Activated naive CD4-positive, alpha-beta T cell treated with anti-CD3 and anti-CD28 coated beads, Interleukin-2, amount 50 U/mL, for 24 hours (primary cell): ENCODE results near the gene TET2.
A peak's percentile ranks its signal among the peaks of the same experiment; 100 is the strongest.
"Not testable (repeated sequence)": the region's sequence is repeated elsewhere in the genome, so short reads cannot be mapped to it uniquely, and the experiment has no call there.

ENCODE experiments used
- H3K27ac Mint-ChIP-seq: one replicate; pipeline ENCODE4 v1.8.0; 2021; ENCODE audit warnings: mild to moderate bottlenecking, mixed read lengths
- H3K27me3 Mint-ChIP-seq: one replicate; pipeline ENCODE4 v1.8.0; 2021; ENCODE audit warnings: mixed read lengths
- H3K36me3 Mint-ChIP-seq: one replicate; pipeline ENCODE4 v1.8.0; 2021; ENCODE audit warnings: mixed read lengths
- H3K4me1 Mint-ChIP-seq: one replicate; pipeline ENCODE4 v1.8.0; 2021; ENCODE audit warnings: mixed read lengths
- H3K4me3 Mint-ChIP-seq: one replicate; pipeline ENCODE4 v1.8.0; 2021; ENCODE audit warnings: mild to moderate bottlenecking, mixed read lengths
- H3K9me3 Mint-ChIP-seq: one replicate; pipeline ENCODE4 v1.8.0; 2021; ENCODE audit warnings: mixed read lengths

The TET2 gene

GRCh38 chr4:105274504-105274903 is 127.8 kb downstream of the TET2 start:
- peaks cover 46% of the 10 kb centered on the region for H3K36me3 Mint-ChIP-seq
- H3K27me3 Mint-ChIP-seq: no peaks in the 10 kb centered on the region
- no peaks in the 10 kb centered on the region for H3K9me3 Mint-ChIP-seq
- H3K27ac Mint-ChIP-seq: no peak overlapping the region
- no peak overlapping the region for H3K4me3 Mint-ChIP-seq
- H3K4me1 Mint-ChIP-seq: peaks cover 53% of the 10 kb centered on the region

DNA sequence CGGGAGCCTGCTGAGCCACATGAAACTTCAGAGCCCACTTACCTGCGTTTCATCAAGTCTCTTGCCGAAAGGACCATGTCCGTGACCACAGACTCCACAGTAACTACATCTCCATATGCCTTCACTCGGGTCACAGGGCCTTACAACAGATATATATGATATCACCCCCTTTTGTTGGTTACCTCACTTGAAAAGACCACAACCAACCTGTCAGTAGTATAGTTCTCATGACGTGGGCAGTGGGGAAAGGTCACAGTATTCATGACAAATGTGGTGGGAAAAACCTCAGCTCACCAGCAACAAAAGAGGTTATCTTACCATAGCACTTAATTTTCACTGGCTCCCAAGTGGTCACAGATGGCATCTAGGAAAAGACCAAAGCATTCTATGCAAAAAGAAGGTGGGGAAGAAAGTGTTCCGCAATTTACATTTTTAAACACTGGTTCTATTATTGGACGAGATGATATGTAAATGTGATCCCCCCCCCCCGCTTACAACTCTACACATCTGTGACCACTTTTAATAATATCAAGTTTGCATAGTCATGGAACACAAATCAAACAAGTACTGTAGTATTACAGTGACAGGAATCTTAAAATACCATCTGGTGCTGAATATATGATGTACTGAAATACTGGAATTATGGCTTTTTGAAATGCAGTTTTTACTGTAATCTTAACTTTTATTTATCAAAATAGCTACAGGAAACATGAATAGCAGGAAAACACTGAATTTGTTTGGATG is 129.9 kb downstream of the TET2 start:
- Mint-ChIP-seq H3K9me3 (no peaks in the 10 kb centered on the region), H3K27ac (no peak overlapping the region), H3K4me1 (peaks cover 43% of the 10 kb centered on the region), H3K27me3 (no peaks in the 10 kb centered on the region), H3K36me3 (peaks cover 33% of the 10 kb centered on the region), H3K4me3 (no peak overlapping the region)

DNA sequence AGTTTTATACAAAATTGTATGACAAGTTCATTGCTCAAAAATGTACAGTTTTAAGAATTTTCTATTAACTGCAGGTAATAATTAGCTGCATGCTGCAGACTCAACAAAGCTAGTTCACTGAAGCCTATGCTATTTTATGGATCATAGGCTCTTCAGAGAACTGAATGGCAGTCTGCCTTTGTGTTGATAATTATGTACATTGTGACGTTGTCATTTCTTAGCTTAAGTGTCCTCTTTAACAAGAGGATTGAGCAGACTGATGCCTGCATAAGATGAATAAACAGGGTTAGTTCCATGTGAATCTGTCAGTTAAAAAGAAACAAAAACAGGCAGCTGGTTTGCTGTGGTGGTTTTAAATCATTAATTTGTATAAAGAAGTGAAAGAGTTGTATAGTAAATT is 131.0 kb downstream of the TET2 start:
- H3K27me3 Mint-ChIP-seq: no peaks in the 10 kb centered on the region
- peaks cover 35% of the 10 kb centered on the region for H3K4me1 Mint-ChIP-seq
- H3K36me3 Mint-ChIP-seq: peaks cover 24% of the 10 kb centered on the region
- H3K4me3 Mint-ChIP-seq: no peak overlapping the region
- H3K27ac Mint-ChIP-seq: no peak overlapping the region
- H3K9me3 Mint-ChIP-seq: no peaks in the 10 kb centered on the region

DNA sequence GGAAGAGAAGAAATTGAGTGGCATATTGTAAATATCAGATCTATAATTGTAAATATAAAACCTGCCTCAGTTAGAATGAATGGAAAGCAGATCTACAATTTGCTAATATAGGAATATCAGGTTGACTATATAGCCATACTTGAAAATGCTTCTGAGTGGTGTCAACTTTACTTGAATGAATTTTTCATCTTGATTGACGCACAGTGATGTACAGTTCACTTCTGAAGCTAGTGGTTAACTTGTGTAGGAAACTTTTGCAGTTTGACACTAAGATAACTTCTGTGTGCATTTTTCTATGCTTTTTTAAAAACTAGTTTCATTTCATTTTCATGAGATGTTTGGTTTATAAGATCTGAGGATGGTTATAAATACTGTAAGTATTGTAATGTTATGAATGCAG is 132.6 kb downstream of the TET2 start:
- Mint-ChIP-seq H3K27ac (peak overlapping the region; percentile 20), H3K4me3 (no peak overlapping the region), H3K36me3 (peaks cover 17% of the 10 kb centered on the region)

DNA sequence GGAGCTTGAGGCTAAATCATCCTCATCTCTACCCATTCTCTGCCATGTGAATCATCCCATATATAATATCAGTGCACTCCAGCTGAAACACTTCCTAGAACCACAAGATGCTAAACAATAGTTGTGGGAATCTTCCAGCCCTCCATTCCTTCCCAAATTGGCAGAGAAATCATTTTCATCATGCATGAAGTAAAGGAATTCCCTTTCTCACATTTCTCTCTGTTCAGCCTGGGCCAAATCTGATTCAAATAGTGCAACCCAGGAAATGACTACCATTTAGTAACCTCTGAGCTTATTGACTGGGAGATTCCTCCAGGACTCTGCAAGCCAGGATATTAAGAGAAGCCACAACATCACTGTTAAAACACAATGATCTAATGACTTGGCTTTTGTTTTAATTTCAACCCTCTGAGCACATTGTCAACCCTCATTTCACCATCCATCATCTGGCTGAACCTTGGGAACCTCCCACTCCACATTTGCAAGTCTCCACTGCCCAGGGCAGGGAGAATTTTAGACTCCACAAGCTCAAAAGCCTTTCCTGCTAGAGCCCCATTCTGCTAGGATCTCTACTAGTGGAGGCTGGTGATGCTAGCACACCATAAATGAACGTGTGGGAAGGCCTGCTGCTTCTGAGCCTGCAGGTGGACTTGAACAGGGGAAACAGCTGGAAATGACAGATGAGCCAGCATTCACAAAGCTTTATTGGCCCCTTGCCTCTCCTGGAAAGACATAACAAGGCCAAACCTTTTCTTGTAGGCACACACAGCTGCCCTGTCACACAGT is 133.9 kb downstream of the TET2 start:
- peaks cover 21% of the 10 kb centered on the region for H3K4me1 Mint-ChIP-seq
- H3K27me3 Mint-ChIP-seq: no peaks in the 10 kb centered on the region

More for the DNA sequence above, 132.6 kb downstream of the TET2 start:
- H3K4me1 Mint-ChIP-seq: peaks cover 24% of the 10 kb centered on the region
- no peaks in the 10 kb centered on the region for H3K27me3 Mint-ChIP-seq
- no peaks in the 10 kb centered on the region for H3K9me3 Mint-ChIP-seq

DNA sequence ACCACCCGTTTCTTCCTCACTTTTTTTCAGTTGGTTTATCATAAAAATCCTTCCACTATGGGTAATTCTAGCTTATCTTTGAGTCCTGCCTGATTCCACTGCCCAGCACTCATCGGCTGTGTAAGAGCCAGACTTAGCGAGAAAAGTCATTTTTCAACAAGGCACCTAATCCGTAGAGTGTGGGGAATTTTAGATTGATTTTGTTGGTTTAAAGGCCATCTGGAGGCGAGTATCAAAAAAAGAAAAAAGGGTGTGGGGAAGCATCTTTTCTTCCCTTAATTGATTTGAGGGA is 134.4 kb downstream of the TET2 start:
- Mint-ChIP-seq H3K27ac (peak overlapping the region; percentile 32), H3K4me3 (no peak overlapping the region), H3K36me3 (peaks cover 6% of the 10 kb centered on the region), H3K27me3 (no peaks in the 10 kb centered on the region), H3K9me3 (no peaks in the 10 kb centered on the region), H3K4me1 (peaks cover 21% of the 10 kb centered on the region)

More for the DNA sequence above, 133.9 kb downstream of the TET2 start:
- Mint-ChIP-seq H3K36me3 (peaks cover 8% of the 10 kb centered on the region), H3K9me3 (no peaks in the 10 kb centered on the region), H3K27ac (peak overlapping the region; percentile 76), H3K4me3 (no peak overlapping the region)

GRCh38 chr4:105282489-105282888 is 135.8 kb downstream of the TET2 start:
- Mint-ChIP-seq H3K27me3 (no peaks in the 10 kb centered on the region), H3K36me3 (peaks cover 2% of the 10 kb centered on the region), H3K4me3 (no peak overlapping the region), H3K9me3 (no peaks in the 10 kb centered on the region), H3K27ac (no peak overlapping the region), H3K4me1 (peaks cover 14% of the 10 kb centered on the region)

- Mint-ChIP-seq H3K27ac (no peak overlapping the region), H3K4me1 (peaks cover 8% of the 10 kb centered on the region), H3K27me3 (no peaks in the 10 kb centered on the region), H3K4me3 (no peak overlapping the region), H3K9me3 (no peaks in the 10 kb centered on the region), H3K36me3 (peaks cover 2% of the 10 kb centered on the region)
Measured at GRCh38 chr4:105283501-105283900, 136.8 kb downstream of the TET2 start.

DNA sequence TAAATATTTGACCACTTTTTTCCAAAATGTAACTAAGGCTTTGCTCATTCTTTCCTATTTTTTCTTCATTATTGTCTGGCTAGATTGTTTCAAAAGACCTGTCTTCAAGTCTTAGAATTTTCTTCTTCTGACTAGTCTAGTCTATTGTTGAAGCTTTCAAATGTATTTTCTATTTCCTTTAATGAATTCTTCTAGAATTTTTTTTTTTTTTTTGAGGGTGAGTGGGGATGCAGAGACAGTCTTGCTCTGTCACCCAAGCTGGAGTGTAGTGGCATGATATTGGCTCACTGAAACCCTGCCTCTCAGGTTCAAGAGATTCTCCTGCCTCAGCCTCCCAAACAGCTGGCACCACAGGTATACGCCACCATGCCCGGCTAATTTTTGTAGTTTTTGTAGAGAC is 141.4 kb downstream of the TET2 start:
- Mint-ChIP-seq H3K4me3 (no peak overlapping the region), H3K4me1 (no peaks in the 10 kb centered on the region), H3K27me3 (no peaks in the 10 kb centered on the region), H3K27ac (no peak overlapping the region), H3K9me3 (no peaks in the 10 kb centered on the region), H3K36me3 (peaks cover 2% of the 10 kb centered on the region)

GRCh38 chr4:105291925-105292324 is 145.2 kb downstream of the TET2 start:
- Mint-ChIP-seq H3K9me3 (no peaks in the 10 kb centered on the region), H3K27ac (no peak overlapping the region), H3K4me3 (no peak overlapping the region), H3K4me1 (no peaks in the 10 kb centered on the region), H3K36me3 (peaks cover 3% of the 10 kb centered on the region), H3K27me3 (no peaks in the 10 kb centered on the region)

GRCh38 chr4:105293360-105293759 is 146.7 kb downstream of the TET2 start:
- Mint-ChIP-seq H3K4me3 (no peak overlapping the region), H3K27ac (no peak overlapping the region), H3K27me3 (no peaks in the 10 kb centered on the region), H3K9me3 (peaks cover 8% of the 10 kb centered on the region), H3K36me3 (peaks cover 5% of the 10 kb centered on the region), H3K4me1 (no peaks in the 10 kb centered on the region)

GRCh38 chr4:105296672-105297071 is 150.0 kb downstream of the TET2 start:
- peaks cover 20% of the 10 kb centered on the region for H3K36me3 Mint-ChIP-seq
- H3K4me1 Mint-ChIP-seq: no peaks in the 10 kb centered on the region
- H3K9me3 Mint-ChIP-seq: peaks cover 10% of the 10 kb centered on the region

DNA sequence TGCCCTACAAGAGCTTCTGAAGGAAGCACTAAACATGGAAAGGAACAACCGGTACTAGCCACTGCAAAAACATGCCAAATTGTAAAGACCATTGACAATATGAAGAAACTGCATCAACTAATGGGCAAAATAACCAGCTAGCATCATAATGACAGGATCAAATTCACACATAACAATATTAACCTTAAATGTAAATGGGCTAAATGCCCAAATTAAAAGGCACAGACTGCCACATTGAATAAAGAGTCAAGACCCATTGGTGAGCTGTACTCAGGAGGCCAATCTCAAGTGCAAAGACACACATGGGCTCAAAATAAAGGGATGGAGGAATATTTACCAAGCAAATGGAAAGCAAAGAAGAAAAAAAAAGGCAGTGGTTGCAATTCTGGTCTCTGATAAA is 152.4 kb downstream of the TET2 start:
- Mint-ChIP-seq H3K9me3 (peaks cover 10% of the 10 kb centered on the region), H3K36me3 (peaks cover 26% of the 10 kb centered on the region)
- not testable (repeated sequence) for H3K27me3 Mint-ChIP-seq, H3K4me1 Mint-ChIP-seq, H3K27ac Mint-ChIP-seq, H3K4me3 Mint-ChIP-seq

More at GRCh38 chr4:105296672-105297071, 150.0 kb downstream of the TET2 start:
- no peak overlapping the region for H3K4me3 Mint-ChIP-seq
- H3K27me3 Mint-ChIP-seq: peaks cover 1% of the 10 kb centered on the region
- no peak overlapping the region for H3K27ac Mint-ChIP-seq

GRCh38 chr4:105304085-105304484 is 157.4 kb downstream of the TET2 start:
- H3K27me3 Mint-ChIP-seq: peaks cover 1% of the 10 kb centered on the region
- H3K4me3 Mint-ChIP-seq: no peak overlapping the region
- peaks cover 6% of the 10 kb centered on the region for H3K9me3 Mint-ChIP-seq
- peaks cover 25% of the 10 kb centered on the region for H3K4me1 Mint-ChIP-seq
- no peak overlapping the region for H3K27ac Mint-ChIP-seq
- H3K36me3 Mint-ChIP-seq: peaks cover 20% of the 10 kb centered on the region

- peaks cover 13% of the 10 kb centered on the region for H3K36me3 Mint-ChIP-seq
- peak overlapping the region; percentile 93 for H3K27ac Mint-ChIP-seq
- H3K27me3 Mint-ChIP-seq: no peaks in the 10 kb centered on the region
- H3K4me3 Mint-ChIP-seq: peak overlapping the region; percentile 67
- H3K4me1 Mint-ChIP-seq: peaks cover 25% of the 10 kb centered on the region
- peaks cover 6% of the 10 kb centered on the region for H3K9me3 Mint-ChIP-seq
Measured at GRCh38 chr4:105305019-105305836, 158.6 kb downstream of the TET2 start.
